Fibroblast of skin of abdomen (primary cell): ENCODE results near the gene BMP2K.
"Not testable (repeated sequence)": the region's sequence is repeated elsewhere in the genome, so short reads cannot be mapped to it uniquely, and the experiment has no call there.

Experiments used
- DNase-seq: peaks from one replicate; pipeline ENCODE4 v3.0.0-alpha.2; 2013

Gene BMP2K

GRCh38 chr4:78795594-78796416 is 19.7 kb downstream of the BMP2K start:
- DNase-seq = not testable (repeated sequence)

GRCh38 chr4:78796526-78796925 is 20.4 kb downstream of the BMP2K start:
- no peak for DNase-seq

- DNase-seq = no peak
Observed at GRCh38 chr4:78797777-78798284, 21.7 kb downstream of the BMP2K start.

- DNase-seq = no peak
Observed at GRCh38 chr4:78799551-78800495, 23.7 kb downstream of the BMP2K start.

GRCh38 chr4:78800965-78801364 is 24.8 kb downstream of the BMP2K start:
- no peak for DNase-seq

GRCh38 chr4:78803983-78804382 is 27.8 kb downstream of the BMP2K start:
- DNase-seq = no peak

- DNase-seq = no peak
Observed at GRCh38 chr4:78806943-78807460, 30.9 kb downstream of the BMP2K start.

GRCh38 chr4:78809295-78809694 is 33.1 kb downstream of the BMP2K start:
- no peak for DNase-seq

GRCh38 chr4:78809928-78810835 is 34.0 kb downstream of the BMP2K start:
- no peak for DNase-seq

- no peak for DNase-seq
Observed at GRCh38 chr4:78811034-78811433, 34.9 kb downstream of the BMP2K start.

GRCh38 chr4:78818530-78819079 is 42.5 kb downstream of the BMP2K start:
- no peak for DNase-seq

- no peak for DNase-seq
Observed at GRCh38 chr4:78824001-78824400, 47.9 kb downstream of the BMP2K start.

GRCh38 chr4:78827191-78827590 is 51.0 kb downstream of the BMP2K start:
- no peak for DNase-seq

GRCh38 chr4:78829296-78829695 is 53.1 kb downstream of the BMP2K start:
- DNase-seq = peak; percentile 54

GRCh38 chr4:78839676-78840075 is 63.5 kb downstream of the BMP2K start:
- DNase-seq = not testable (repeated sequence)

- DNase-seq = not testable (repeated sequence)
Observed at GRCh38 chr4:78840286-78840685, 64.1 kb downstream of the BMP2K start.

- DNase-seq = no peak
Observed at GRCh38 chr4:78845472-78845871, 69.3 kb downstream of the BMP2K start.

GRCh38 chr4:78846258-78846657 is 70.1 kb downstream of the BMP2K start:
- DNase-seq = no peak

GRCh38 chr4:78862314-78862737 is 86.2 kb downstream of the BMP2K start:
- DNase-seq = no peak

GRCh38 chr4:78863254-78863869 is 87.2 kb downstream of the BMP2K start:
- DNase-seq = no peak

GRCh38 chr4:78863991-78864390 is 87.8 kb downstream of the BMP2K start:
- DNase-seq = no peak
